HG02763 (cell line): ENCODE data around the gene KRT222.

Source experiments
- ATAC-seq: cut with Tn5 transposase; IDR thresholded peaks from one replicate; pipeline ENCODE4 v1.9.1; 2021; ENCODE audit warnings: mild to moderate bottlenecking, moderate library complexity; ENCODE audit not compliant: unreplicated experiment

Gene KRT222

GRCh38 chr17:40659911-40660310 is 5.1 kb downstream of the KRT222 start:
- ATAC-seq, result no peak

- no peak for ATAC-seq
These were observed 6.6 kb downstream of the KRT222 start for GRCh38 chr17:40658396-40658795.

- ATAC-seq, result no peak
These were observed 13.0 kb downstream of the KRT222 start for GRCh38 chr17:40651939-40652338.

DNA sequence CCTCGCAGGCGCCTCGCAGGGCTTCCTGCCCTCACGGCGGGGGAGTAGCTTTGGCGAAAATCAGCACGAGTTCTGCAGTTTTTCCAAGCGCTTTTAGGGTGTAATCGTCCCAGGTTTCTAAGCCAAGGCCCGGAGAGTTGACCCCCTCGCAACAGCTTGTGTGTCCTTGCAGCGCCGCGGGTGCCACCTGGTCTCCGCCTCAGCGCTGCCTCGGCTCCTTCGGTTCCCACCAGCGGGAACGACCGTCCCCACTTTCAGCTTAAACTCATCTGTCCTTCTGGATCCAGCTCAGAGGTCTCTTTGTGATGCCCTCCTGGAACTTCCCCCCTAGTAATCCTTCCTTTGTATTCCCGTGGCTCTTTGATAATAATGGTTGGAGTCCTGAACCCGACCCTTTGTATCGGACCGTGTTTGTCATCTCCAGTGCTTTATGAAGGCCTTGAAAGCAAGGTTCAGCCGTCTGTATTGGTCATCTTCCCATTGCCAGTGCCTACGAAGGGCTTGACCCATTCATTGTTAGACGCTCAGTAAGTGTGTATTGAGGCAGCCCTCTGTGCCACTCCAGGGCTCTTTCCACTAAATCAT is 16.5 kb downstream of the KRT222 start:
- peak; percentile 6 for ATAC-seq

DNA sequence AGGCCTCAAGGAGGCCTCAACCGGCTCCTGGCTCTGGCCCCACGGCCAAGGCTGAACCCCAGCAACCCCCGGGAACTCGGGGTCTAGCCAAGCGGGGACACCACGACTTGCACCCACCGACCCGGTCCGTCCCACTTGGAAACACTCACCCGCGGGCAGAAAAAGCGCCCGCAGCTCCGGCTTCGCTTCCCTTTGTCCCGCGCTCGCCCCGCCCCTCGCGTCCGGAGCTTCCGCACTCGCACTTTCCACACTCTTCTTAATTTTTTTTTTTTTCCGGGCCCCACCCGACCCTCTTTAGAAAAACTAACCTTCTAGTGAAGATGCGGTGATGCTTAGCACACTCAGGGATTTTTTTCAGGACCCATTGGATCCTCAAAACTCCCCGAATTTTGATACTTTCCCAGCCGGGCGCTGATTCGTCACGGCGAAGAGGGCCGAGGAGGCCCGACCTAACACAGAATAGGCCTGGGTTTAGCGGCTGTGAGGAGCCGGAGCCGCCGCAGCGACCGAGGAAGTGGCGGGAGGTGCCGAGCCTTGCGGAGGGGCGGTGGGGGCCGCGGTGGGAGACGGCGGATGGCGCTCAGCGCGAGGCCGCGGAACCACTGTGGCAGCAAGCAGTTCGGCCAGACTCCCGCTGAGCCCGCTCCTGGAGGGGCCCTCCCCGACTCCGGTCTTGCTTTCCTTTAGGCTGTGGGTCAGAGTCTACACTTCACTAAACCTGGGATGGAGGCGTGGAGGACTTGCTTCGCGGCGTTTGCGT is 17.2 kb downstream of the KRT222 start, which contains the start of gene SMARCE1:
Gene SMARCE1, minus strand, starts transcription at position 195 of the 760 bp plus-strand sequence. CDS start 2,016 bp downstream, outside the sequence.
- ATAC-seq, result peak; percentile 60

GRCh38 chr17:40646791-40647623 is 18.0 kb downstream of the KRT222 start:
- ATAC-seq, result no peak

DNA sequence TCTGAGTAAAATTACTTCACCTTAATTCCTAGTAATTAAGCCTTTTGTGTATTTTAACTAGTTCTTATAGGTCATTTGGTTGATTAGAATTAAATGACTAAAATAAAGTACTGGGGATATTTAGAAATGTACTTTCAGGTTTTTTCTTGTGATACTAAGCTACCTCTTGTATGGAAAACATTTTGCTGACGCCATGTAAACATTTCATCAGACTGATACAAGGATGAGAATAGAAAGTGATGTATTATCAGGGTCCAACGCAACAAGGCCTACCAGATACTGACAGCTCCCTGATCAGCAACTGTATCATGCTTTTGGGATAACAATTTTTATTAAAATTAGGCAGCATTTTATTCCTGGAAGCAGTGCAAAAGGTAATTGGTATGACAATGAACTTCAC is 19.0 kb downstream of the KRT222 start:
- ATAC-seq, result no peak

GRCh38 chr17:40645291-40645690 is 19.7 kb downstream of the KRT222 start:
- no peak for ATAC-seq

DNA sequence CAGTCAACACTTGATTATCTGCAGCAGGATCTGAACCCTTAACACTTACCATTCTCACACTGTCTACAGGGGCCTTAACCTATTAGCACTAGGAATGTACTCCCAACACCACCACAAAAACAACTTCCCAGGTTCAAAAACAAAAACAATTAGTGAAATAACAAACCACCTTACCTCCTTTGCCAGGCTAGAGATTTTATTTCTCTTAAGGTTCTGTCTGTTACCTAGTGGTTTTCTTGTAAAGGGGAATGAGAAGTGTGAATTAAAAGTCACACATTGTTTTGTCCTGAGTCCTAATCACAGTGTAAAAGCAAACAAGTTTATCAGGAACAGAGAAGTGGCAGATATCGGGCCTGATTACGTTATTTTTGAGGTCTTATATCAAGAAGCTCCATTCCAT is 27.0 kb downstream of the KRT222 start:
- ATAC-seq, result no peak

- ATAC-seq, result no peak
These were observed 31.1 kb downstream of the KRT222 start for GRCh38 chr17:40633871-40634270.

DNA sequence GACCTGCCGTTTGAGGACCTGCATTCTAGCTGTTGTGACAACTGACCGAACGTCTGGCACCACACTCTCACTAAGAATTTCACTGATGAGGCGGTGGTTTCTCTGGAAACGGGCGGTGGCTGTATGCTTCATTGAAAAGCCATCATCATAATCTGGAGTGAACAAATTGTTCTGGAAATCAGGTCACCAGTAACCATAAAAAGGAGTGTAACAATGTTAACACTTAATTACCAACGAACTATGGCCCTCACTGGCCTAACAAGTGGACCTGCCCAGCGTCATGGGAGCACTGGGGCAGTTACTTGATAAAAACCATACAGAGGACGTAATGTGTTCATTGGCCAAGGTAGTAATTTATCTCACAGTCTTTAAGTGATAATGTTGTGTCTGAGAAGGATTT is 32.8 kb downstream of the KRT222 start:
- no peak for ATAC-seq

- no peak for ATAC-seq
These were observed 35.1 kb downstream of the KRT222 start for GRCh38 chr17:40629842-40630241.

DNA sequence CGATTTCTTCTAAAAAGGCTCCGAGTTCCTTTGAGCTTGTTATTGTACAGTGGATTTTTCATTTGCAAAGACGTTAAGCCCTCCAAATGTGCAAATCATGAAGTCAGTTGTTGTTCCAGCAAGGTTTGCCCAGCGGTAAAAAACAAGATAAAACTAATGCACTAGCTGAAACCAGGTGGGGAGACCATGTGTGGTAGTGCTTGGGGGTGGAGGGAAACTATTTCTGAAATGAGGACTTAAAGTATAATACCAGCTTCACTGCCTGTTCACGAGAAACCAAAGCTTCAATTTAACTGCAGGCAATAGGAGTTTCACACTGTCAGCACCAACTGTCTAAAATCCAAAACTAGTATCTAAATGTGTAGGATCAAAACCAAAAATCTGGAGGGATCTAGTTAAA is 39.7 kb downstream of the KRT222 start:
- no peak for ATAC-seq

GRCh38 chr17:40623419-40624210 is 41.4 kb downstream of the KRT222 start:
- no peak for ATAC-seq

DNA sequence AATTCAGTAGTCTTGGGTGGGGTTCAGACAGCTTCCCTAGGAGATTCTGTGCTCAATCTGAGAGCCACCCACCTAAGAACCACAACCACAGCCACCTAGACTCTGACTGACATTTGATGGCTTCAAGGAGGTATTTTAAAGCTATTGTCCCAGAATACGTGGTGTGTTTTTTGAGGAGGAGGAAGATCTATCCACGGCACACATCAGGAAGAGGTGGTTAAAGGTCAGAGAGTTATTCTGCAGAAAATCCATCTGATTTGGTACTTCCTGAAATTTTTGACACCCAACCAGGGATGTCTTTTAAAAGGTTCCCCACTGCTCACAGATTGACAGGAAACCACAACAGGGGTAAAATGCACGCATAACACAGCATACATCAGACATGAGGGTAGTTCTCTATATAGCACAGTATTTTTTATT is 42.5 kb downstream of the KRT222 start:
- ATAC-seq, result no peak

GRCh38 chr17:40621578-40621977 is 43.4 kb downstream of the KRT222 start:
- no peak for ATAC-seq

DNA sequence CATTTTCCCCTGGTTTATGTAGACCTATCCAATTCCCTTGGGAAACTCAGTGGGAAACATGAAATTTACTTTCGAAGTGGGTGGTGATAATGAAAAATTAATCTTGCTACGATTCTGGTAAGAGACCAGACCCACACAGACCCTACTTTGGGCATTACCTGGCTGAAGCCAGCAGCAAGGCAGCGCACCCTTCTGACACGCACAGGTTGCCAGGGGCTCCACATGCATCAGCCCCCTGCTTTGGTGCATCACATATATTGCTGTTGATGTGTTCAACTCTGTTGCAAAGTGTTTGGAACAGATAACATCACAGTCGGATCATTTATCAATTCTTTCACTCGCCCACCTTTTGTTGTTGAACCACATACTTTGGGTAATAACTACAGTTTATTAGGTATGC is 44.0 kb downstream of the KRT222 start:
- no peak for ATAC-seq

DNA sequence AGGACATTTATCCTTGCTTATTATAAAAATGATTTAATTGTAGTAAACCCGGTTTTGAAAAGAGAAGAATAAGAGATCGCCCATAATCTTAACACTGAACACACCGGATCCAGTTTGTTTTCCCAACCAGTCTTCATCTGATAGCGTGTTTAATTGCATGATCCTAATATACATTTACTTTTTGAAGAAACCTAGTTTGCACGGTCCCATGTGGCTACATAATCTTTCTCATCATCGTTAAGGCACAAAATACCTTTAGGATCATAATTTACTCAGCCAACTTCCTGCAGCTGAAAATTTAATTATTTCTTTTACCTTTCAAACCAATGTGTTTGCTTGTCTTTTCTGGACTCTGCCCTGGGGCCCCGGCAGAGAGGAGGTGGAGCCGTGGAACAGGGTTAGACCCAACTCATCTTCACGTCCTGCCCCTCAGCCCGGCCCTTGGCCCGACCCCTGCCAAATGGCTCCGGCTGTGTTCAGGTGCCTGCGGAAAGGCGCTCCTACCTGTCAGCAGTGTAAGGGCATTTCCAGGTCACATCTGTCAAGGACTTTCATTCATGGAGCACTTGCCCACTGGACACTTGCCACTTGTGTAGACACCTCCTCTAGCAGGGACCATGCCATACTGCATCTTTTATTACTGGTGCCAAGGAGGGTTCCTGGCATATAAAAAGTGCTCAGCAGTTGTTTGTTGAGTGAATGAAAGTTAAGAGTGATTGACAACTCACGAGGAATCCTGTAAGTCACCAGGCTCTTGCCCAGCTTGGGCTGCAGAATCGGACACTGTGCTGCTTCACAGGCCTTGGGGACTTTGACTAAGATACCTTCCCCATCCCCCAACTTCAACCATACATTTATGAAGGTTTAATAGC is 46.0 kb downstream of the KRT222 start:
- no peak for ATAC-seq

- no peak for ATAC-seq
These were observed 47.2 kb downstream of the KRT222 start for GRCh38 chr17:40617678-40618240.

- ATAC-seq, result no peak
These were observed 48.4 kb downstream of the KRT222 start for GRCh38 chr17:40616592-40616991.
